HG02588 (cell line): ENCODE results near the gene CORO6.

Experiments used
- ATAC-seq: cut with Tn5 transposase; IDR thresholded peaks from one replicate; pipeline ENCODE4 v1.9.1; 2021; ENCODE audit warnings: mild to moderate bottlenecking, moderate library complexity; ENCODE audit not compliant: unreplicated experiment

CORO6 gene

GRCh38 chr17:29633886-29634285 is 11.2 kb upstream of the CORO6 start:
- ATAC-seq = no peak

GRCh38 chr17:29630630-29631193 is 8.0 kb upstream of the CORO6 start:
- ATAC-seq = no peak

- ATAC-seq = no peak
These were observed 7.1 kb upstream of the CORO6 start for GRCh38 chr17:29629839-29630238.

DNA sequence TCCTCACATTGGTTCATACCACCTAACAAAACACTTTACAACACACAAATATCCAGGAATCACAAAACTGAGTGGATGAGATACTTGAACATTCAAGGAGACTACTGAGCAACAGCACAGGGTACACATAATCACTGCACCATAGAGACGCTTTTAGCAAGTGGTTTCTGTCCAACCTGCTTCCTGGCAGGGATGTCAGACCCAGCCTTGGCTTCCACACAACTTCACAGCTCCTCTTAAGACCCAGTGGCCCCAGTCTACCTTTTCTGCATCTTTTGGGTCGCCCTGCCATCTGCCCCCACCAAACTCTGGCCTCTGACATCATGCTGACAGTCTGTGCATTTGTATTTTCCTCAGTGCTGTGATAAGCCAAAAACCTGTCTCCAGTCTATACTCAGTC is 5.9 kb upstream of the CORO6 start:
- no peak for ATAC-seq

DNA sequence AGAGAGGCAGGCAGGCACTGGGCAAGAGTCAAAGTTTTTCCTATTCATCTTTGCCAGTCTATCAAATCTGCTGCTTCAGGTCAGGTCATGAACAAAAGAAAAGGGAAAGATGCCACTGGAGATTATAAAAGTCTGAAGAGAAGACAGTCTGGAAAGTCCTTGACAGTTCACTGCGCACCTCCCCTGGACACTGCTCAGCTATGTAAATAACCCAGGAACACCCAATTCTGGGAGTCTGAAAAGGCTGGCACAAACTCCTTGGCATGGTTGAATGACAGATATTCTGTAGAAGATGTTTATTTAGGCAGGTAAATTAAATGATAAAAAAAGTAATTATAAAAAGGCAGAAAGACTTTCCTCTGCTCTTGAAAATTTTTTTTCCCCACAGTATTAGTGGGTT is 5.2 kb upstream of the CORO6 start:
- no peak for ATAC-seq

- ATAC-seq = no peak
These were observed 2.5 kb upstream of the CORO6 start for GRCh38 chr17:29625037-29625750.

DNA sequence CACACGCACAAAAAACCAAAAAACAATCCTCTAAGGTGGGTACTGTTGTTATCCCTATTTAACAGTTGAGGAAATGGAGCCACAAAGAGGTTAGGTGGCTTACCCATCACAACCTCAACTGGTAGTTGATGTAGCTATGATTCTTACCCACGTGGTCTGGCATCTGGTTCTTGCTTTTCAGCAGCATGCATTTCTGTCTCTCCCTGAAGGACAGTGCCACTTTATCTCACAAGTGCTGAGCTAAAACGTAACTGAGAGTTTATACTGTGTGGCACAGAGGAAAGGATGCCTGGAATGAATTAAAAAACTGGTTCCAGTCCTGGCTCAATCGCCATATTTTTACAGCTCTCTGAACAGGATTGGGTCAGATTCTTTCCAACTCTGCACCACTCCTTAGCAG is 1.9 kb upstream of the CORO6 start:
- no peak for ATAC-seq

DNA sequence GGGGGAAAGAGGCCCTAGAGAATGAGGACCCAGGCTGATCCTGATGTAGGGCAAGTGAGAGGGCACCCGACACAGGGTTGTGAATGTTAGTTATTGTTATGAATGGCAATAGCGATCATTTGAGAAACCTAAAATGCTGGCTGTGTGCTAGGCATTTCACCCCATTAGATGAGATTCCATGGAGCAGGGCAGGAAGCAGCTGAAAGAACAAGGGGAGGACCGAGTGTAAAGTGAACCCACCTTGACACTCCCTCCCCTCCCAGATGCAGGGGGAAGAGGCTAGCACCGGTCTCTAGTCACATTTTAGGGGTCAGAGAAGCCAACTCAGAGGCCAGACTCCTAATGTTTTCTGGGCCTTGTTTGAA is 553 bp upstream of the CORO6 start:
- no peak for ATAC-seq

DNA sequence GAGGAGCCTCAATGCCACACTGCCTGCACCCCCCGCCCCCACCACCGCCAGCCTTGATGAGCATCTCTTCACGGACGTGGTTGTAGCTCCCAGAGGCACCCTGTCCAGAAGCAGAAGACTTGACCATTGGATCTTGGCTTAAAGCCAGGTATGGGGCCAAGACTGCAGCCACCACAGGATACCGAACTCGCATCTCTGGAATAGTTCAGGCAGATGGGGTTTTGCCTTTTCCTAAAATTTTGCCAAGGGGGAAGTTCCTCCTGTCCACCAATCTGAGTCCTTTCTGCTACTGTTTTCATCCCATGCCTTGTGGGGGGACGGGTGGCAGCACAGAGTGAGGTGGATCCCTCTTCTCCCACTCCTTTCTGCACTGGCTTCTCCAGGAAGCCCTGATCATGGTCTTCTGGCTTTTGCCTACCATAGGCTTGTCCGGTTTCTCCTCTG is 939 bp downstream of the CORO6 start:
- ATAC-seq = no peak

GRCh38 chr17:29620779-29621500 is 1.8 kb downstream of the CORO6 start:
- ATAC-seq = no peak

DNA sequence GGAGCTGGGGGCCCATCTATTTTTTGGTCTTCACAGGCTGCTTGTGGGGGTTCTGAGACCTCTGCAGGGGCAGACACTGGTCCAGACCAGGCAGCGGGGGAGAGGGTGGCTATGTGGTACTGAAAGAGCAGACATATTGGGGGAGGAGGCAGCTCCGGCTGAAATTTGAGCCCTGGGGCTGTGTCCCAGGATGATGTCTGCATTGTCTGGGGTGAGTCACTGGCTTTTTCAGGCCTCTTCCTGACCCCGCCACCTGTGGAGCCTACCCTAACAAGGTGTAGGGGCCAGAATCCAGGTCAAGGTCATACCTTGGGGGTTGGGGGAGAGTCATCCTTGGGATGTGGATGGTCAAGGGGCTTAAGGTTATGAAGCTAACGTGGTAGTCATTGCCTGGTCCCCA is 2.4 kb downstream of the CORO6 start:
- no peak for ATAC-seq

- no peak for ATAC-seq
These were observed 3.5 kb downstream of the CORO6 start for GRCh38 chr17:29619251-29619650.

GRCh38 chr17:29618272-29619065 is 4.2 kb downstream of the CORO6 start:
- ATAC-seq = no peak

DNA sequence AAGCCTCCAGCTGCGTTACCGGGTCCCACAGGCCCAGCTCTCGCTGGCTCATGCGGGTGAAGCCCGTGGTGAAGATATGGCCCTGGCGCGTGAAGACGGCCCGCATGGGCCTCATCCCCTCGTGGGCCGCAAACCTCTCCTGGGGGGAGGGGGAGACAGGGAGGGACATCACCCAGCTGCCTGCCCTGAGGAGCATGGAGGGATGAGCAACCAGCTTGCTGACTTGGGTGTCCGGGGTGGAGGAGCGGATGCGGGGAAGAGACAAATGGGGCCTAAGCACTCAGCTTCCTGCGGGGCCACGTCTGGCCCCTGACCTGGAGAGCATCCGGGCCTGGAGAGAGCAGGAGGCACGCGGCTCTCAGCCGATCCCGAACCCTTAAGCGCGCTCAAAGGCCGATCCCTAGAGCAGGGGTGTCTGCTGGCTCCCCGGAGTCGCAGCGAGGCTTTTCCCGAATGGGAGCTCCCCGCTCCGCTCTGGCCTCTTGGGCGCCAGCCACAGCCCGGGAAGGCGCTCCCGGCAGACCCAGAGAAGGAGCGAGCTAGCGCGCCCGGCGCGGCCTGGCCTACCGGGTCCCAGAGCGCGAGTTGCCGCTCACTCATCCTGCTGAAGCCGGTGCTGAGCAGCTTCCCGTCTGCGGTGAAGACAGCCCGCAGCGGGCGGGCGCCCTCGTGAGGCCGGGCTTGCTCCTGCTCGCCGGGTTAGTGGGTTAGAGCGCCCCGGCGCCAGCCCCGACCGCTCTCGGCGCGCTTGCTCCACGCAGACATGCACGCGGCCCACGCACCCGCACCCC is 5.0 kb downstream of the CORO6 start:
- no peak for ATAC-seq

DNA sequence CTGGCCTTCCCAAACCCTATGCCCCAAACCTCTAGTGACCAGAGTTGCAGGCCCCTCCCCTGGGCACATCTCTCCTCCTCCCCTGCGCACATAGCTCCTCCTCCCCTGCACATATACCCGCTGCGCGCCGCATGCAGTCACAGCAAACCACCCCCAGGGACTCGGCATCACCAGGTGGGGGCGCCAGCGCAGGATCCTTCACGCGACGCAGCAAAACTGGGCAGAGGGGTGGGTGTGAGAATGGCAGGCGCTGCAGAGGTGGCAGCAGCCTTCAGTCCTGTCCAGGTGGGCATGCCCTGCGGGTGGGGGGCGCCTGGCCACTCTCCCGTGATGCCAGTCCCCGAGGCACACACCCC is 5.6 kb downstream of the CORO6 start:
- no peak for ATAC-seq

DNA sequence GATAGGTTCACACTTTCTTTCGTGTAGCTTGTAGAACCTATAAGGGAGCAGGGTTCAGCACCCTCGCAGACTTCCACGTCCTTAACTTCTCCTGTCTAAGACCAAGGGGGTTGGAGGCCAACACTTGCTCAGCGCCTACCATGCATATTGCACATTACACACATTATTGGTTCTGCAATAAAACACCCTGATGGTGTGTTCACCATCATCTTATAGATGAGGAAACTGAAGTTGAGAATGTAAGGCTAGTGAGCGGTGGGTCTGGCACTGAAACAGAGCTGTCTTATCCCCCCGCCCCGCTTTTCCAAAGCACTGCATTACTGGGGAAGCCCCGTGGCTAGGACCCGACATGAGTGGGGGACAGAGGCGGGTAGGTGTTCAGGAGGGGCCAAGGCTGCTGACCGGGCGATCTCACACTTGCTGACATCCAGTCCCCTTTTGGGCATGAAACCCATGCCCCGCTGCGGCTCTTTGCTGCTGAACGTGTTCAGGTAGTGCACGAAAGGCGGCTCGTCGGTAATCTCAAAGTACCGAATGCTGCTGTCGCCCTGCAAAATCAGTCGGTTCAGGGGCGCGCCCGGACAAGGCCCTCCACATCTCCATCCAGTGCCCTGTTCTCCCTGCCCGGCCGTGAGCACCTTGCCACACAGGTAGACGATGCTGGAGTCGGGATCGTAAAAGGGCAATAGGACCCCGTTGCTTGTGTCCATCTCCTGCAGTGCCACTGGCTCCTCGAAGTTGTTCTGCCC is 6.2 kb downstream of the CORO6 start:
- ATAC-seq = no peak

DNA sequence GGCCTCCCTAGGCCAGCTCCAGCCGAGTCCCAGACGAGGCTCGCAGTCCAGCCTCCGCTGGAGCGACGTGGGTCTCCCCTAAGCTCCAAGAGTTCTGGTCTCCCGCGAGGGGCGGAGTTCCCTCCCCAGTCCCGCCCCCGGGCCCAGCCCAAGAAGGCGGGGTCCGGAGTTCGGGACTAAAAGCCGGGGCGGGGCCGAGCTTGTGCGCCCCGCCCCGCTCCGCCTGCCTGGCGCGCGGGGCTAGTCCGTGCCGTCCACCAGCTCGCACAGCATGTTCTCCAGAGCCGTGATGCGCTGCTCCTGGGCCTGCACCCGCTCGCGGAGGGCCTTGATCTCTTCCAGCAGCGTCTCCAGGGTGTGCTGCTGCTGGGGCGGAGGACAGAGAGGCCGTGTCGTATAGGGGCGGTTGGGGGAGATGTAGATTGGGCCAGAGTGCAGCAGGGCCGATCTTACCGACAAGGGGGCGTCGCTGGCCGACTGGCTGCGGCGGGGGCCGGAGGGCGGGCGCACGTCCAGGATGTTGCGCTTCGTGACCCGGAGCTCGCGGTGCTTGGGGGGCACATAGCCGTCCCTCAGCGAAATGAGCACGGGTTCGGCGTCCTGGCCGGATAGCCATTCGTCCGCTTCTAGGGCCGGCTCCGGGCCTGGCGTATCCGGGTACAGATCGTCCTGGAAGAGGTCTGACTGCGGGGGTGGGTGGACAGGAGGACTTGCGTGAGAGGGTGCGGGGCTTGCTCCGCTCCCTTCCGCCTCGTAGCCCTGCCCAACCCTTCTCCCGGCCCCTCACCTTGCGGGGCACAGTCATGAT is 7.0 kb downstream of the CORO6 start:
- ATAC-seq = peak; percentile 57

DNA sequence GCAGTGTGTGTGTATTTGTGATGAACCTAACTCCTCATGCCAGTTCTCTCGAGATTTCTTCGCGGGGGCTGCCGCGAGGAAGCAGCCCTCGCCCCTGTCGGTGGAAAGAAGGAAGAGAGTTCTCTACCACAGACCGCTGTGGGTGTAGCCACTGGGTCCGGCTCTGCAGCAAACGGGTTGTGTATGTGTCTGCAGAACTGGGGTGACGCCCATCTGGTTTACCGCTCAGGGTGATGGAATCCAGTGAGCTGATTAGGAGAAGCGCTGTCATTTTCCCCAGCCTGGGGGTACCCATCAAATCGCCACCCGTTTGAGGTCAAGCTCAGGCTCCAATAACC is 7.7 kb downstream of the CORO6 start:
- no peak for ATAC-seq

DNA sequence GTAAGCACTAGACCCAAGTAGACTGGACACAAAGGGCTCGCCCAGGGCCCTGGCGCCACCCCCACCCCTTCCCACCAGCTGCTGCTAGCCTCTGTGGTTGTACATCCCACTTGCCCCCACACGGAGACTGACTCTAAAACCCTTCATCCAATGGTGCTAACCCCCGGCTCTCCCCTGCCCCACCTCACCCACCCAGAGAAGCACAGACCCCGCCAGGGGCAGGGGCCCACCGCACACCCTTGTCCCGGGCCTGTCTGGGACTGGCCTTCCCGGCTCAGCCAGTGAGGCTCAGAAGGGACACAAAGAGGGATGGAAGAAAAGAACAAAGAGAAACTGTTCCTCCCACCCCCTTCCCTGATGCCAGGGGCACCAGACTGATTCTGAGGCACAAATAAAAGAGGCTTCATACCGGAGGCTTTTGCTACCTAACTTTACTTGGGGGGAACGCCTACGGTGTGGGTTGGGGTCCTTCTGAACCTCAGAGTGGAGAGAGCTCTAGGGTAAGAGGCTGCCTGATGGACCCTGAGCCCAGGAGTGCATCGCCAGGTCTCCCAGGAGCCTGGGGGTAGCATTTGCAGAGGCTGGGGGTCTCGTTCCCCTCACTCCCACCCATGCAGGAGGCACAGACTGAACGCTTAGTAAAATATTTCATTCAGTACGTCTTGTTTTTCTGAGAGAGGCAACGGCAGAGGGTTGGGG is 8.2 kb downstream of the CORO6 start:
- no peak for ATAC-seq
